Measurements from ENCODE around the gene ZSWIM7. TPM values are rescaled to one million over a fixed set of nuclear protein-coding genes. Genes with fewer than 3 reads are reported as not detected.

The ZSWIM7 gene
- total RNA-seq, 1 donor from 2014 or later = 27.4 TPM

DNA sequence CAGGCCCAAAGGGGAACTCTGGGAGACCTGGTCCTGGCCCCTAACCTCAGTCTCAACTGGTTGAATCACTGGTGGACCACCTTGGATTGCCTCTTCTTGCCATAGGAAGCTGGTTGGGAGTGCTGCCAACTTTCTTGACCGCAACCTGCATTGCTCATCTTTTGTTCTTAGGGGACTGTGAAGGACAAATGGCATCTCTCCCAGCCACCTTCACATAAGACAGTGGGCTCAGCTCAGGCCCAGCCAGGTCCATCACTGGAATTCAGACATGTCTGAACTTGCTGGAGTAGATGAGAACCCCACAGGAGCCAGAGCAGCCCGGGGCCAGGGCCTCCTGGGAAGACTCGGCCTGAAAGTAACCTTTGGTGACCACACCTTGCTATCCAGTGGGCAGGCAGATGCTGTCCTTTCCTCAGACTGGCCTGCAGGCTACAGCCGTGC is 35.8 kb downstream of the ZSWIM7 start:
- Histone ChIP-seq H3K4me3 (no peak overlapping the region), H3K27ac (no peak overlapping the region), H3K9me3 (no peaks in the 10 kb centered on the region), H3K36me3 (no peaks in the 10 kb centered on the region), H3K4me1 (peaks cover 26% of the 10 kb centered on the region), H3K27me3 (no peaks in the 10 kb centered on the region)
- intact Hi-C loops (cut with DNase I) = no loop called here
- DNase-seq = no peak
- TF ChIP-seq, protein P1, sequence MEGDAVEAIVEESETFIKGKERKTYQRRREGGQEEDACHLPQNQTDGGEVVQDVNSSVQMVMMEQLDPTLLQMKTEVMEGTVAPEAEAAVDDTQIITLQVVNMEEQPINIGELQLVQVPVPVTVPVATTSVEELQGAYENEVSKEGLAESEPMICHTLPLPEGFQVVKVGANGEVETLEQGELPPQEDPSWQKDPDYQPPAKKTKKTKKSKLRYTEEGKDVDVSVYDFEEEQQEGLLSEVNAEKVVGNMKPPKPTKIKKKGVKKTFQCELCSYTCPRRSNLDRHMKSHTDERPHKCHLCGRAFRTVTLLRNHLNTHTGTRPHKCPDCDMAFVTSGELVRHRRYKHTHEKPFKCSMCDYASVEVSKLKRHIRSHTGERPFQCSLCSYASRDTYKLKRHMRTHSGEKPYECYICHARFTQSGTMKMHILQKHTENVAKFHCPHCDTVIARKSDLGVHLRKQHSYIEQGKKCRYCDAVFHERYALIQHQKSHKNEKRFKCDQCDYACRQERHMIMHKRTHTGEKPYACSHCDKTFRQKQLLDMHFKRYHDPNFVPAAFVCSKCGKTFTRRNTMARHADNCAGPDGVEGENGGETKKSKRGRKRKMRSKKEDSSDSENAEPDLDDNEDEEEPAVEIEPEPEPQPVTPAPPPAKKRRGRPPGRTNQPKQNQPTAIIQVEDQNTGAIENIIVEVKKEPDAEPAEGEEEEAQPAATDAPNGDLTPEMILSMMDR (IDR thresholded peaks at IDR 0.05) = no peak
- no peak for ATAC-seq

DNA sequence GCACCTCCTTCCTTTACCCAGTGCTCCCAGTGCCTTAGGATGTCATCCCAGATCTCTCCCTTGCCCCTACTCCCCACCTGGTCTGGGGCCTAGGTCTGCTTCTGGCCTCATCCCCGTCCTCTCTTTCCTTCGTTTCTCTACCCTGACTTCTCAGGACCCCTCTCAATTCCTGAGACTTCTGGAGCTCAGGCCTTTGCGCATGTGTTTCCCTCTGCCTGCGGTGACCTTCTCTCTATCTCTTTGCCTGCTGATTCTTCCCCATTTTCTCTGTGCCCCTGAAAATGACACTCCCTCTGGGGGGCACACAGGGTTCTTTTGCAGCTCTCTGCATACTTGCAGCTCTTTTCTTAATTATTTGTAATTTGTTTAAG is 41.0 kb downstream of the ZSWIM7 start:
- Histone ChIP-seq H3K36me3 (no peaks in the 10 kb centered on the region), H3K27ac (peak overlapping the region; percentile 31), H3K4me1 (peaks cover 7% of the 10 kb centered on the region), H3K27me3 (no peaks in the 10 kb centered on the region), H3K4me3 (no peak overlapping the region), H3K9me3 (no peaks in the 10 kb centered on the region)
- intact Hi-C loops (cut with DNase I) = no loop called here
- peak; percentile 53 for ATAC-seq
- no peak for DNase-seq
- TF ChIP-seq, protein P1 (IDR thresholded peaks at IDR 0.05) = no peak

DNA sequence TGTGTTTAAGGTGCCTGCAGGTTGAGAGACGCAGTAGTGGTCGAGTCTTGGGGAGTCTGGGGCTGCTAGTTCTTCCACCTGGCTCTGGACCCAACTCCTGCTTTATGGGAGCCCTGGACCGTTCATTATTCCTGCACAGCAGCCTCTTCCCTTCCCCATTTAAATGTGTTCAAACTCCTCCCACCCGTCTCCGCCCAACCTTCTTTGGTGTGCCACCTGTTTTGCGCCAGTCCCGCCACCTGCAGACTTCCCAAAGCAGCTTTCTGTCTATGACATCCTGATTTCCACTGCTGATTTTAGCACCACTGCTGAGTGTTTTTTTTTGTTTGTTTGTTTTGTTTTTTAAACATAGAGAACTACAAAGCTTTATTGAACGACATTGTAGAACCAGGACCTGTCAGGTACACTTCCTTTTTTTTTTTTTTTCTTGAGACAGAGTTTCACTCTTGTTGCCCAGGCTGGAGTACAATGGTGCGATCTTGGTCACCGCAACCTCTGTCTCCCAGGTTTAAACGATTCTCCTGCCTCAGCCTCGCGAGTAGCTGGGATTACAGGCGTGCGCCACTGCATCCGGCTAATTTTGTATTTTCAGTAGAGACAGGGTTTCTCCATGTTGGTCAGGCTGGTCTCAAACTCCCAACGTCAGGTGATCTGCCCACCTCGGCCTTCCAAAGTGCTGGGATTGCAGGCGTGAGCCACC is 41.7 kb downstream of the ZSWIM7 start:
- Histone ChIP-seq H3K4me3 (no peak overlapping the region), H3K27ac (no peak overlapping the region), H3K36me3 (no peaks in the 10 kb centered on the region), H3K9me3 (no peaks in the 10 kb centered on the region), H3K4me1 (peaks cover 7% of the 10 kb centered on the region), H3K27me3 (no peaks in the 10 kb centered on the region)
- DNase-seq = no peak
- no peak for ATAC-seq
- TF ChIP-seq, protein P1 (IDR thresholded peaks at IDR 0.05) = no peak
- intact Hi-C loops (cut with DNase I) = no loop called here

DNA sequence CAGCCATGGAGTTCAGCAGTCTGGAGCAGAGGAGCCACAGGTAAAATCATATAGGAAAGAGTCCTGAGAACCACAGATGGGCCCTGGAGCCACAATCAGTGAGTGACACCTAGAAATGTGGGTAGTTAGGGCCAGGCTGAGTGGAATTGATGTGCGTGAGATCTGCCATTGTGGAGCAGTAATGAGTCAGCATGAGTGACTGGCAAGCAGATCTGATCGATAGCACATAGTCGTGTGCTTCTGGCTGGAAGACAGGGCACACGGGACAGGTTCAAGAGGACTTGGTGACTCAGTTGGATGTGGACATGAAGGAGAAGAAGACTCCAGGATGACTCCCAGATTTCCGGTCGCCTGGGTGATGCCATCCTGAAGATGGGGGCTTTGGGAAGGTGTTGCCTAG is 42.3 kb downstream of the ZSWIM7 start:
- intact Hi-C loops (cut with DNase I) = no loop called here

DNA sequence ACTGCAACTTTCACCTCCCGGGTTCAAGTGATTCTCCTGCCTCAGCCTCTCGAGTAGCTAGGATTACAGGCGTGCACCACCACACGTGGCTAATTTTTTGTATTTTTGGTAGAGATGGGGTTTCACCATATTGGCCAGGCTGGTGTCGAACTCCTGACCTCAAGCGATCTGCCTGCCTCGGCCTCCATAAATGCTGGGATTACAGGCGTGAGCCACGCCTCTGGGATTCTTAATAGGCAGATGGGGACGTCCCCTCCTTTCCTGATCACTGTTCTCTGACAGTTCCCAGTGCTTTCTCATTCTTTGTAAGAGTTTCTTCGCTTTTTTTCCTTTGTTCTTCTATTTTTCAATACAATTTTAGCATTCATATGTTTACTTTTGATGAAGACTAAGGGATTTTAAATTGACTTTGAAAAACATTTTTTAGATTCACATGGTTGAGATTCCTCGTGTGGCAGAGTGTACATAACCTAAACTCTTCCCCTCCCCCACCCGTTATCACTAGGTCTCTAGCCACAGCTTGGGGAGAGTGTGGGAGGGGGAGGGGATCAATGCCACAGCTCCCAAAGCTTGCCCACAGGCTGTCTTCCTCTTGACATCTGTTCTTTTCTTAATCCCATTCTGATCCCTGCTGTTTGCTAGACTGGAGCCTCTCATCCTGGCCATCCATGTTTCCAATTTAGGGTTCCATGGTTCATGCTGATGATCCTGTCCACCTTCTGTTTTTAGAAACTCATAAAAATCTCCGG is 43.5 kb downstream of the ZSWIM7 start:
- H3K36me3 ChIP-seq = no peaks in the 10 kb centered on the region
- ATAC-seq (no peak), DNase-seq (no peak)
- intact Hi-C loops (cut with DNase I) = no loop called here
- no peaks in the 10 kb centered on the region for H3K27me3 ChIP-seq
- no peak overlapping the region for H3K4me3 ChIP-seq
- H3K4me1 ChIP-seq = peaks cover 7% of the 10 kb centered on the region
- no peak overlapping the region for H3K27ac ChIP-seq
- TF ChIP-seq, protein P1 (IDR thresholded peaks at IDR 0.05) = no peak
- H3K9me3 ChIP-seq = no peaks in the 10 kb centered on the region

More for the DNA sequence above, 42.3 kb downstream of the ZSWIM7 start:
- ATAC-seq = no peak
- TF ChIP-seq, protein P1 (IDR thresholded peaks at IDR 0.05) = no peak
- DNase-seq = no peak
- no peaks in the 10 kb centered on the region for H3K27me3 ChIP-seq
- peaks cover 7% of the 10 kb centered on the region for H3K4me1 ChIP-seq
- H3K9me3 ChIP-seq = no peaks in the 10 kb centered on the region
- no peaks in the 10 kb centered on the region for H3K36me3 ChIP-seq
- no peak overlapping the region for H3K4me3 ChIP-seq
- no peak overlapping the region for H3K27ac ChIP-seq

All from upper lobe of right lung (tissue), 1 donor.